LNCAP (cell line): Measurements from ENCODE around the gene CTCF.

Source experiments
- TF ChIP-seq, protein P1 (sequence below): fragments of 450-650 bp; IDR thresholded peaks from 2 replicates; pipeline ENCODE4 v1.5.1; 2017; ENCODE audit warnings: mild to moderate bottlenecking

Gene CTCF

DNA sequence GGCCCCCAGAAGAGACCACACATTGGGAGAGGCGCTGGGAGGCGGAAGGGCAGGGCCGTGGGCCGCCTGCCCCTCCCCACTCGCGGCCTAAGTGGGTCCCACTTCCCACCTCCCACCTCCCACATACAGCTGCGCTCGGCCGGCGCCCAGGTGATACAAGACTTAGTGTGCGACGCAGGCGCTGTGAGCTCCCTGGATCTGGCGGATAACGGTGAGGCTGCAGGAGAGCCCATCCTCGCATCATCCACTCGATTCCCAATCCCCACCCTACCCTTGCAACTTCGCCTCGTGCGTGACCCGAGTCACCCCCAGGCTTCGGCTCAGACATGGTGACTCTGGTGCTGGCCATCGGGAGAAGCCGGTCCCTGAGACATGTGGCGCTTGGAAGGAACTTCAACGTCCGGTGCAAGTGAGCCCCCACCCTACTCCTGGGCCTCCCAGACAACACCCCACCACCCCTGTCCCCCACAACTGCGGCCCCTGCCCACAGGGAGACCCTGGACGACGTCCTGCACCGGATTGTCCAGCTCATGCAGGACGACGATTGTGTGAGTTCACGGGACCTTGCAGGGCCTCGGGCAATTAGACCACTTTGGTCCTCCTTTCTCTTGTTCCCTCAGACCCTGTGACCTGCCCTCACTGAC is 86.6 kb downstream of the CTCF start:
- TF ChIP-seq, protein P1, sequence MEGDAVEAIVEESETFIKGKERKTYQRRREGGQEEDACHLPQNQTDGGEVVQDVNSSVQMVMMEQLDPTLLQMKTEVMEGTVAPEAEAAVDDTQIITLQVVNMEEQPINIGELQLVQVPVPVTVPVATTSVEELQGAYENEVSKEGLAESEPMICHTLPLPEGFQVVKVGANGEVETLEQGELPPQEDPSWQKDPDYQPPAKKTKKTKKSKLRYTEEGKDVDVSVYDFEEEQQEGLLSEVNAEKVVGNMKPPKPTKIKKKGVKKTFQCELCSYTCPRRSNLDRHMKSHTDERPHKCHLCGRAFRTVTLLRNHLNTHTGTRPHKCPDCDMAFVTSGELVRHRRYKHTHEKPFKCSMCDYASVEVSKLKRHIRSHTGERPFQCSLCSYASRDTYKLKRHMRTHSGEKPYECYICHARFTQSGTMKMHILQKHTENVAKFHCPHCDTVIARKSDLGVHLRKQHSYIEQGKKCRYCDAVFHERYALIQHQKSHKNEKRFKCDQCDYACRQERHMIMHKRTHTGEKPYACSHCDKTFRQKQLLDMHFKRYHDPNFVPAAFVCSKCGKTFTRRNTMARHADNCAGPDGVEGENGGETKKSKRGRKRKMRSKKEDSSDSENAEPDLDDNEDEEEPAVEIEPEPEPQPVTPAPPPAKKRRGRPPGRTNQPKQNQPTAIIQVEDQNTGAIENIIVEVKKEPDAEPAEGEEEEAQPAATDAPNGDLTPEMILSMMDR: no peak

DNA sequence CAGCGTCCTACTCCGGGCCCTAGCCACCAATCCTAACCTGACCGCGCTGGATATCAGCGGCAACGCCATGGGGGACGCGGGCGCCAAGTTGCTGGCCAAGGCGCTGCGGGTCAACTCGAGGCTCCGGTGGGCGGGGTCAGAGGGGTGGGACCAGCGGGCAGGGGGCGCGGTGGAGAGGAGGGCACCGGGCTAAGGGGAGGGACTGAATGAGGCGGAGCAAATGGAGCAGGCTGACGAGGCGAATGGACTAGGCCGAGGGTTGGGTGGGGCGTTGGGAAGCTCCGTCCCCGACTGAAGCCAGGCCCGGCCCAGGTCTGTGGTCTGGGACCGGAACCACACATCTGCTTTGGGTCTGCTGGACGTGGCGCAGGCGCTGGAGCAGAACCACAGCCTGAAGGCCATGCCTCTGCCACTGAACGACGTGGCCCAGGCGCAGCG is 87.2 kb downstream of the CTCF start:
- TF ChIP-seq, protein P1: no peak

DNA sequence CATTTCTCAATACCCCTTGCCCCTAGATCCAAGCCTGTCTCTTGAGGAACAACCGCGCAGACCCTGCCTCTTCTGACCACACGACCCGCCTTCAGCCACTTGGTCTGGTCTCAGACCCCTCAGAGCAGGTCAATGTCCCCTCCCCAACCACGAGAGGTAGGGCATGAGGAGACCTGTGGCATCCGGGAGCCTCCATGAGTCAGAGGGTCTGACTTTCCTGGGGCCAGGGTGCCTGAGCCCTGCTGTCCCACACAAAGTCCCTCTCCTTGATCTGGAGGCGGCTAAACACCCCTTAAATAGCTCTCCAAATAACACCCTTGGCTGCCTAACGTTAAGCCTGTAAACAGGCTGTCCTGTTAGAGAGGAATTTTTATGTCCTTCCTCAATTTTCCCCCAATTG is 87.7 kb downstream of the CTCF start:
- TF ChIP-seq, protein P1: no peak

DNA sequence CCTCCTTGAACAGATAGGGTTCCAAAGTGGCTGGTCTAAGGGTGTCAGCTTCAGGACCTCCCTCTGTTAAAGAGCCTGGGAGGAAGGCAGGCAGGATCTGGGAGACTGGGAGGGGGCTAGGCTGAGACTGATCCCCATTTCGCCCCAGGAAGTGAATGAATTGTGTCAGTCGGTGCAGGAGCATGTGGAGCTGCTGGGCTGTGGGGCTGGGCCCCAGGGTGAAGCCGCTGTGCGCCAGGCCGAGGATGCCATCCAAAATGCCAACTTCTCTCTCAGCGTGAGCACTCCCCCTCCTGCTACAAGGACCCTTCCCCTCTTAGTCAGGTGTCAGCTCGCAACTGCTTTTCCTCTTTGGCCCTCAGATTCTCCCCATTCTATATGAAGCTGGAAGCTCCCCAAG is 88.7 kb downstream of the CTCF start:
- TF ChIP-seq, protein P1: no peak

DNA sequence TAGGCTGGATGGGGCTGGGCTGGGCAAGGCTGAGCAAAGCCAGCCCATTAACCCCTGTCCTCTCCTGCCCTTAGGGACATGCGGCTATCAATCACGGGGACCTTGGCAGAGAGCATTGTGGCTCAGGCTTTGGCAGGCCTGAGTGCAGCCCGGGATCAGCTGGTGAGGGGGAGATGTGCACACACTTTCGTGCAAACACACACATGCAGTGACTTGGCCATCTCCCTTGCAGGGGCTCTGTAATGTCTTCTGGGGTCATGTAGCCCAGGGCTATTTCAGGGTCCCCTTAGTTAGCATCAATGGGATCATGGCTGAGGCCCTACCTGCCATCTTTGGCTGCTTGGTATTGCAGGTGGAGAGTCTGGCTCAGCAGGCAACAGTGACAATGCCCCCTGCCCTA is 89.5 kb downstream of the CTCF start:
- TF ChIP-seq, protein P1: no peak

DNA sequence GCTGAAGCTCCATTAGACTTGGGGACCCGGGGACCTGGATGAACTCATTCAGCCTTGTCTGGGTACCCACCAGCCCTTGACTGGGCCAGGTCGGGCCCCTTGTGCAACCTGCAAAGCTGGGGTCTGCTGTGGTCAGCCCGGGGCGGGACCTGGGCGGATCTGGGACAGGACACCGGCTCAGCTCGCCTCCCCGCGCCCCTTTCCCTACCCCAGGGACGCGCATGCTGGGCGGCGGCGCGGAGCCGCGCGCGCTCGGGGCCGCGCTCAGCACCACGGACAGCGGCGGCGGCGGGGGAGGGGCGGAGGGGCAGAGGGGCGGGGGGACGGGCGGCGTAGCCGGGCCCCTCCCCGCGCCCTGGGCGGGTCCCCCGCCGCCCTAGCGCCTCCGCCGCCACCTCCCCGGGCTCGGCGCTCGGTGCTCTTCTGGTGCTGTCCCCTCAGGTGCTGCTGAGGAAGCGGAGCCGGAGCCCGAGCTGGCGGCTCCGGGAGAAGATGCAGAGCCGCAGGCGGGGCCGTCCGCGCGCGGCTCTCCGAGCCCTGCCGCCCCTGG is 90.3 kb downstream of the CTCF start:
- TF ChIP-seq, protein P1: no peak

DNA sequence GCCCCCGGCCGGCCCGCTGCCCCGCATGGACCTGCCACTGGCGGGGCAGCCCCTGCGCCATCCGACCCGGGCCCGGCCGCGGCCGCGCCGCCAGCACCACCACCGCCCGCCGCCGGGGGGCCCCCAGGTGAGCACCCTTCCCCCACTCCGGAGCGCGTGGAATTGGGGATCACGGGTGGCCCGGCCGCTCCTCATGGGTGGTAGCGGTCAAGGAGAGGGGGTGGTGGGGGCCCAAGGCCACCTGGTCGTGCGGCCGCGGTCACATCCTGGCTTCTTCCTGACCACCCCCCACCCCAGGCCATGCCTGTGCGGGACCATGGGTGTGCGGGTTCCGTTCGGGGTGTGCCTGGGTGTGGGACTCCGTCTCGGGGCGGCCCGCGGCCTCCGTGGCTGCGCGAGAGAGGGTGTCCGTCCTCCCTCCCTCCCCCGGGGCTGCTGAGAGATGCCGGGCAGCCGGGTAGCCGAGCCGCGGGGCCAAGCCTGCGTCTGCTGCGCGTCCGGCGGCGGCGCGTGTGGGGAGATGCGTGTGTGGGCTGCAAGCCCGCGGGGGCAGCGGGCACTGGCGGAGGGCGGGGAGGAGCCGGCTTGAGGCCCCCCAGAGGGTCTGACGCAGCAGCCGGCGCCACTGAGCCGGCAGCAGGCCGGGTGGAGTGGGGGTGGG is 90.9 kb downstream of the CTCF start:
- TF ChIP-seq, protein P1: peak; percentile 40
